ENCODE data around the gene KIF18B.

Gene KIF18B

GRCh38 chr17:44947461-44948314 lies at the start of gene KIF18B:
Gene KIF18B (minus strand): TSS chr17:44947773. CDS start chr17:44936344, 11,429 bp downstream.
- DNase-seq: peak; percentile 92 to 93

- DNase-seq: no peak
Measured at GRCh38 chr17:44996304-44996703, 48.7 kb upstream of the KIF18B start.

GRCh38 chr17:44995436-44996001 lies 47.9 kb upstream of the KIF18B start:
- DNase-seq: no peak

- DNase-seq: no peak
Measured at GRCh38 chr17:44992242-44992939, 44.8 kb upstream of the KIF18B start.

- no peak for DNase-seq
Measured at GRCh38 chr17:44990994-44991393, 43.4 kb upstream of the KIF18B start.

GRCh38 chr17:44989552-44990138 lies 42.1 kb upstream of the KIF18B start:
- DNase-seq: no peak

GRCh38 chr17:44988044-44988942 lies 40.7 kb upstream of the KIF18B start:
- no peak for DNase-seq

GRCh38 chr17:44983563-44983962 lies 36.0 kb upstream of the KIF18B start:
- no peak for DNase-seq

GRCh38 chr17:44982113-44982702 lies 34.6 kb upstream of the KIF18B start:
- no peak for DNase-seq

GRCh38 chr17:44981221-44981968 lies 33.8 kb upstream of the KIF18B start:
- no peak for DNase-seq

GRCh38 chr17:44979426-44979995 lies 31.9 kb upstream of the KIF18B start:
- DNase-seq: no peak

GRCh38 chr17:44978807-44979206 lies 31.2 kb upstream of the KIF18B start:
- DNase-seq: no peak

- DNase-seq: no peak
Measured at GRCh38 chr17:44977814-44978550, 30.4 kb upstream of the KIF18B start.

GRCh38 chr17:44977065-44977464 lies 29.5 kb upstream of the KIF18B start:
- DNase-seq: no peak

- no peak for DNase-seq
Measured at GRCh38 chr17:44976206-44976605, 28.6 kb upstream of the KIF18B start.

GRCh38 chr17:44972953-44973352 lies 25.4 kb upstream of the KIF18B start:
- no peak for DNase-seq

- no peak for DNase-seq
Measured at GRCh38 chr17:44971776-44972483, 24.4 kb upstream of the KIF18B start.

- no peak for DNase-seq
Measured at GRCh38 chr17:44970136-44970741, 22.7 kb upstream of the KIF18B start.

Measured in CD4-positive, alpha-beta T cell treated with Interleukin-4 for 1 hour (primary cell).